Stimulated activated CD8-positive, alpha-beta memory T cell treated with anti-CD3 and anti-CD28 coated beads, Interleukin-15, amount 100 ng/mL, for 1 hour (primary cell): ENCODE measurements around the gene FBXO24.
"Not testable (repeated sequence)": the region's sequence is repeated elsewhere in the genome, so short reads cannot be mapped to it uniquely, and the experiment has no call there.

ENCODE experiments used
- DNase-seq: peaks from one replicate; pipeline ENCODE4 v3.0.0-alpha.2; 2020; ENCODE audit warnings: low read depth

FBXO24 gene

GRCh38 chr7:100559127-100559526, 27.0 kb upstream of the FBXO24 start:
- no peak for DNase-seq

- no peak for DNase-seq
These were observed 24.5 kb upstream of the FBXO24 start for GRCh38 chr7:100561491-100562194.

- no peak for DNase-seq
These were observed 23.7 kb upstream of the FBXO24 start for GRCh38 chr7:100562195-100563099.

- DNase-seq, result no peak
These were observed 23.0 kb upstream of the FBXO24 start for GRCh38 chr7:100563100-100563564.

GRCh38 chr7:100563809-100564400, 22.2 kb upstream of the FBXO24 start:
- DNase-seq, result peak; percentile 83

GRCh38 chr7:100564405-100564804, 21.7 kb upstream of the FBXO24 start:
- DNase-seq, result not testable (repeated sequence)

GRCh38 chr7:100565133-100565571, 21.0 kb upstream of the FBXO24 start:
- no peak for DNase-seq

- DNase-seq, result no peak
These were observed 20.1 kb upstream of the FBXO24 start for GRCh38 chr7:100566018-100566531.

- DNase-seq, result no peak
These were observed 18.9 kb upstream of the FBXO24 start for GRCh38 chr7:100567031-100567730.

GRCh38 chr7:100567751-100568175, 18.4 kb upstream of the FBXO24 start:
- no peak for DNase-seq

GRCh38 chr7:100568176-100568895, 17.8 kb upstream of the FBXO24 start:
- no peak for DNase-seq

- DNase-seq, result no peak
These were observed 17.0 kb upstream of the FBXO24 start for GRCh38 chr7:100568896-100569844.

GRCh38 chr7:100570954-100571828, 14.9 kb upstream of the FBXO24 start:
- DNase-seq, result no peak

GRCh38 chr7:100571829-100572116, 14.4 kb upstream of the FBXO24 start:
- no peak for DNase-seq

GRCh38 chr7:100572281-100572948, 13.7 kb upstream of the FBXO24 start:
- DNase-seq, result no peak

- no peak for DNase-seq
These were observed 13.0 kb upstream of the FBXO24 start for GRCh38 chr7:100572949-100573675.

GRCh38 chr7:100573691-100574361, 12.3 kb upstream of the FBXO24 start, which contains the start of gene SAP25:
Gene SAP25, minus strand, starts transcription at chr7:100573900. Its CDS starts 158 bp downstream, at chr7:100573742.
- no peak for DNase-seq
